Choroid plexus epithelial cell (primary cell): Measurements from ENCODE around the gene UBALD2.

Experiments
- DNase-seq: peaks from one replicate; pipeline ENCODE4 v3.0.0-alpha.2; 2010; ENCODE audit warnings: low read depth
- H3K4me3 ChIP-seq: 2 replicates; pipeline ENCODE4 v1.5.1; 2011; ENCODE audit warnings: low read depth, mild to moderate bottlenecking, control low read depth, low read length, moderate library complexity
- TF ChIP-seq, protein P1 (sequence below): conservative IDR thresholded peaks from 2 replicates; pipeline ENCODE4 v1.5.1; 2011; ENCODE audit warnings: low read depth, mild to moderate bottlenecking, control low read depth, inconsistent platforms, low read length, moderate library complexity

UBALD2 gene

DNA sequence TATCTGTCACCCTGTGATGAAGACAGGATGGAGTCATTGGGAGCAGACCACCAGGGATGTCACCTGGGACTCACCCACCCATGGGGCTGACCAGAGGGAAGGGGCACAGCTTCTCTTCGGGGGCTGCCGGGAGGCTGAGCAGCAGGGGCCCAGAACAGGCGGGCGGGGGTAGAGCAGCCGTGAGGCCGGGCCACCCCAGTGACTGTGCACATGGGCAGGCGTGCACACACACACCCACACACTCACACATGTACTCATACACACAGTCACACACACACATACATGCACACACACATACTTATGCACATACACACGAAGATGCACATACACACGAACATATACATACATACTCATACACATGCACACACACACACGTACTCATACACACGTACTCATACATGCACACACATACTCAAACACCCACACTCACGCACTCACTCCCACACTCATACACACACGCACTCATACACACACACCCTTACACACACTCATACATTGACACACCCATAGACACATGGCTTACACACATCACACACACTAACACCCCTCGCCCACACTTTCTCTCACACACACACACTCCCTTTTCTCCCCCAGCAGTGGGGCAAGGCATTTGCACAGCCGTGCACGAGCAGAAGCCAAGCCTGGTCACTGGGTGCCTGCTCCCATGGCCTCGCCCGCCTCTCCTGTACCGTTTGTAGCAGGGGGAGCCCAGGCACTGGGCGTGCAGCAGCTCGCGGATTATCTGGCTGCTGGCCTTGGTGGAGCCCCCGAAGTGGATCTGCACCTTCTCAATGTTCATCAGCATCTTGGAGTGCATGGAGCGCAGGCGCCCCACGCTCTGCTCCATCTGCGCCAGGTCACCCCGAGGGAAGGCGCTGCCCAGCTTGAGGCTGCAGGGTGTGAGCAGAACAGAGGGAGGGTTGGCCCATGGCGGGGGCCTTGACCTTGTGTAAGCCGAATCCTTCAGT lies 12.4 kb downstream of the UBALD2 start:
- no peak for DNase-seq
- TF ChIP-seq, protein P1, sequence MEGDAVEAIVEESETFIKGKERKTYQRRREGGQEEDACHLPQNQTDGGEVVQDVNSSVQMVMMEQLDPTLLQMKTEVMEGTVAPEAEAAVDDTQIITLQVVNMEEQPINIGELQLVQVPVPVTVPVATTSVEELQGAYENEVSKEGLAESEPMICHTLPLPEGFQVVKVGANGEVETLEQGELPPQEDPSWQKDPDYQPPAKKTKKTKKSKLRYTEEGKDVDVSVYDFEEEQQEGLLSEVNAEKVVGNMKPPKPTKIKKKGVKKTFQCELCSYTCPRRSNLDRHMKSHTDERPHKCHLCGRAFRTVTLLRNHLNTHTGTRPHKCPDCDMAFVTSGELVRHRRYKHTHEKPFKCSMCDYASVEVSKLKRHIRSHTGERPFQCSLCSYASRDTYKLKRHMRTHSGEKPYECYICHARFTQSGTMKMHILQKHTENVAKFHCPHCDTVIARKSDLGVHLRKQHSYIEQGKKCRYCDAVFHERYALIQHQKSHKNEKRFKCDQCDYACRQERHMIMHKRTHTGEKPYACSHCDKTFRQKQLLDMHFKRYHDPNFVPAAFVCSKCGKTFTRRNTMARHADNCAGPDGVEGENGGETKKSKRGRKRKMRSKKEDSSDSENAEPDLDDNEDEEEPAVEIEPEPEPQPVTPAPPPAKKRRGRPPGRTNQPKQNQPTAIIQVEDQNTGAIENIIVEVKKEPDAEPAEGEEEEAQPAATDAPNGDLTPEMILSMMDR: no peak
- no peak overlapping the region for H3K4me3 ChIP-seq

DNA sequence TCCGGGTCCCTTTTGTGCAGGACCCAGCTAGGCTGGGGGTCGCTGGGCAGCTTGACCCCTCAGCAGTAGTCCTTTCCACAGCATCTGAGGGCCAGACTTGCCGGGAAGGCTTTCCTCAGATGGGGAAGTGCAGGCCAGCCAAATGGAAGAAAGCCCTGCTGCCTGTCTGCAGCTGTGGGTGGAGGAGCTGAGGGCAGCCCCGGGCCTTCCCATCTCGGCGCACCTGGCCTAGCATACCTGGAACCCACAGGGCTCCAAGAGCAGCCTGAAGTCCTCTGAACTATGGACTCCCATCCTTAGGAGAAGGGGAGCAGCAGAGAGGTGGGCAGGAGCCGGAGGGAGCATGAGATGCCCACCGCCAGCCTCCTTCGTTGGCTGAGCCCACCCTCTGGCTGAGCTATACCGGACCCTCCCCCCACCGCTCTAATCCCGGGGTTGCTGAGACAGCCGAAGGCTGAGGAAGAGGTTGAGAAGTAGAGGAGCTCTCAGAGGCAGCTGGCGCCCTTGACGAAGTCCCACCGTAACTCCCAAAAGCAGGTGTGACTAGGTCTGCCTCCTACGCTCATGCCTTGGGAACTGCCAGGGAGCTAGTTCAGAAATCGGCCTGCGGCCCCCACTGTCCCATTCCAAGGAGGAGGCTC lies 13.2 kb downstream of the UBALD2 start:
- DNase-seq: no peak
- H3K4me3 ChIP-seq: no peak overlapping the region
- TF ChIP-seq, protein P1: no peak

DNA sequence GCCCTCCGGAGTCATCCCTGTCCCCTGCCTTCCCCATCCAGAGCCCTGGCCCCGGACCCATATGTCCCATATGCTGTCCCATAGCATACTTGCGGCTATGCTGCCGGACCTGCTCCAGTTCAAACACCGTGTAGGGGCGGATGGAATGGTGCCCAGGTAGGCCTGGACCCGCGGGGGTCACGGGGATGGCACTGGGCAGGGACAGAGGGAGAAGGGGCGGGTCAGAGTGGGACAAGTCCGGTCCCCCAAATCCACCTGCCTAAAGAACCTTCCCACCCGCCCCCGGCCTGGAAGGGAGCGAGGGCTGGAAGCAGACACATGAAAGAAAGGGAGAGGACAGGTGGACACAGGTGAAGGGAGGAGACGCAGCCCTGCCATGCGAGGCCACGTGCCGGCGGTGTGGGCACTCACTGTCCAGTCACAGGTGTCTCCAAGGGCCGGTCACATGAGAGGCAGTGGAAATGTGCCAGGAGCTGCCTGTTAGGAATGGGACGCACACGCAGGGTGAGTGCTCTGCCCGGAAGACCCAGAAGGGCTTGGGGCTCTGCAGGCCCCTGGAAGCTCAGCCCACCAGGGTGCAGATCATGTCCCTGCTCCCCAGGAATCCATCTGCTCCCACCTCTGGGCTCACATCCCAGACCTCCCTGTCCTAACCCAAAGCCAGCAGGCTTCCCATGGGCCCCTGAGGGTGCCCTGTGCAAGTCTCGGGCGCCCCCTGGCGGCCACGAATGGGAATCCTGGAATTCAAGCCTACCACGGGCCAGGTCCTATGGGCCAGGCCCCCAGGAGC lies 14.0 kb downstream of the UBALD2 start:
- TF ChIP-seq, protein P1: peak; percentile 96
- peak; percentile 81 for DNase-seq
- no peak overlapping the region for H3K4me3 ChIP-seq

DNA sequence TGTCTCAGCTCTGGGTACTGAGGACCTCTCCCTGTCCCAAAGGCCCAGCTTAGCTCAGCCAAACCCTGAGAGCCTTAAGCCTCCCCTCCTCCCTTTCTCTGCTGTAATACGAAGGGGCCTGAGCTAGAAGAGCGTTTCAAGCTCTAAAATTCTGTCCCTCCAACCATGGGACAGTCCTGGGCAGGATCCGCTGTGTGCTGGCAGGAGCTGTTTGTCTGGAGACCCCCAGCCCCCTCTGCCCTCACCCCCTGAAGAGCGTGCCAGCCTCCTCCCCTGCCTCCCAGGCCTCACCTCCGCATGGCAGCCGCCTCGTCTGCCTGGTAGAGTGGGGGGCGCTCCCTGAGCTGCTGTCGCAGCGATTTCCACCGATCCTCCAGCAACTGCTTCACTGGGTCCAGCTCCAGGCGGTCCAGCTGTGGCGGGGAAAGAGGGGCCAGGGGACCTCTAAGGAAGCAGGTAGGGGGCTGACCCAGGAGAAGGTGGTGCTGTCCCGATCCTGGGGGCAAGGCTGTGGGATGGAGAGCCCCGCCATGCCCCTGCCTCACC lies 14.7 kb downstream of the UBALD2 start:
- TF ChIP-seq, protein P1: no peak
- H3K4me3 ChIP-seq: no peak overlapping the region
- no peak for DNase-seq

DNA sequence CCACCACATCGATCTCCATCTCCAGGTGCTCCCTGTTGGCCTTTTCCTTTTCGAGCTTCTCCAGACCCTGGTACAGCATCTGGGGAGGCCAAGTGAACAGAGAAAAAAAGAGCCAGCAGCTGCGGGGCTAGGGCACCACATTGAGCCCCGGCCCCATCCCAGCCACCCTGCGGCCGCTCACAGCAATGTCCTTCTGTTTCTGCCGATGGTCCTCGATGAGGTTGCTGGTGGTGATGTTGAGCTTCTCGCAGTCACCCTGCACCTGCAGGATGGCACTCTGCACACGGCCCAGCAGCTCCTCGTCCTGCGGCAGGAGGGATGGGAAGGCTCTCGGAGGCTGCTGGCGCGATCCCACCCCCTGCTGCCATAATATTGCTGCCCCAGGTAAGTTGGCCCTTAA lies 15.5 kb downstream of the UBALD2 start:
- no peak overlapping the region for H3K4me3 ChIP-seq
- DNase-seq: no peak
- TF ChIP-seq, protein P1: no peak

DNA sequence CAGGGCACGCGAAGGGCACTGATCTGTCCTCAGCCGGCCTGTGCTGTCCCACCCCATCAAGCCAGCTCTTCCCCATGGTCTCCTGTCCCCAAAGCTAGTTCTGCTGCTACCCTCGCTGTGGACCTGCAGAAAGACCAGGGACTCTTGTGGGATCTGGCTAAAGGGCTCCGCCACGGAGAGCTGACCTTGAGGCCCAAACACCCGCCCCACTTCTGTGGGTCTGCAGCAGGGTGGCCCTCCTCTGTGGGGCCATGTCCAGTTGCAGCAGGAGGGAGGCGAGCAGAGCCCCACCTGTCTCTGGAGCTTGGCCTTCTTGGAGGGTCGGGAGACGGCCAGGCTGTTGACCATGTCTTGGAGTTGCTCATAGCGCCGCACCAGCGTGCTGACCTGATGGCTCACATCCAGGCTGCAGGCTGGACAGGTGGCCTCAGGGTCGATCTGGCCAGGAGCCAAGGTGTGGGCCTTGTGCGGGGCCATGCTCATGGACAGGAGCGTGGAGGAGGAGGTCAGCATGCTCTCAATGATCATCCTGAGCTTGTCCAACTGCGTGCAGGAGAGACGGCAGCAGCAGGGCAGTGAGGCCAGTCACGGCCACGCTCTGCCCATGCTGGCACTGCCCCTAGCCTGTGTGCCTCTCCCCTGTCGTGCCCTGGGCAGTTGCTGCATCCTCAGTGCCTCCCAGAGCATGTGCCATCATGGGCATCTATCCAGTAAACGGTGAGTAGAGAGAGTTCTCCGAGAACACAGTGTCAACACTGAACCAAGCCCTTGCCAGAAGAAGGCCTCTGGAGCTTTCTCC lies 16.6 kb downstream of the UBALD2 start:
- H3K4me3 ChIP-seq: no peak overlapping the region
- no peak for DNase-seq
- TF ChIP-seq, protein P1: no peak
